Measurements from ENCODE around the gene WAPL.
"Not testable (repeated sequence)": the region's sequence is repeated elsewhere in the genome, so short reads cannot be mapped to it uniquely, and the experiment has no call there.

Gene WAPL, protein sequence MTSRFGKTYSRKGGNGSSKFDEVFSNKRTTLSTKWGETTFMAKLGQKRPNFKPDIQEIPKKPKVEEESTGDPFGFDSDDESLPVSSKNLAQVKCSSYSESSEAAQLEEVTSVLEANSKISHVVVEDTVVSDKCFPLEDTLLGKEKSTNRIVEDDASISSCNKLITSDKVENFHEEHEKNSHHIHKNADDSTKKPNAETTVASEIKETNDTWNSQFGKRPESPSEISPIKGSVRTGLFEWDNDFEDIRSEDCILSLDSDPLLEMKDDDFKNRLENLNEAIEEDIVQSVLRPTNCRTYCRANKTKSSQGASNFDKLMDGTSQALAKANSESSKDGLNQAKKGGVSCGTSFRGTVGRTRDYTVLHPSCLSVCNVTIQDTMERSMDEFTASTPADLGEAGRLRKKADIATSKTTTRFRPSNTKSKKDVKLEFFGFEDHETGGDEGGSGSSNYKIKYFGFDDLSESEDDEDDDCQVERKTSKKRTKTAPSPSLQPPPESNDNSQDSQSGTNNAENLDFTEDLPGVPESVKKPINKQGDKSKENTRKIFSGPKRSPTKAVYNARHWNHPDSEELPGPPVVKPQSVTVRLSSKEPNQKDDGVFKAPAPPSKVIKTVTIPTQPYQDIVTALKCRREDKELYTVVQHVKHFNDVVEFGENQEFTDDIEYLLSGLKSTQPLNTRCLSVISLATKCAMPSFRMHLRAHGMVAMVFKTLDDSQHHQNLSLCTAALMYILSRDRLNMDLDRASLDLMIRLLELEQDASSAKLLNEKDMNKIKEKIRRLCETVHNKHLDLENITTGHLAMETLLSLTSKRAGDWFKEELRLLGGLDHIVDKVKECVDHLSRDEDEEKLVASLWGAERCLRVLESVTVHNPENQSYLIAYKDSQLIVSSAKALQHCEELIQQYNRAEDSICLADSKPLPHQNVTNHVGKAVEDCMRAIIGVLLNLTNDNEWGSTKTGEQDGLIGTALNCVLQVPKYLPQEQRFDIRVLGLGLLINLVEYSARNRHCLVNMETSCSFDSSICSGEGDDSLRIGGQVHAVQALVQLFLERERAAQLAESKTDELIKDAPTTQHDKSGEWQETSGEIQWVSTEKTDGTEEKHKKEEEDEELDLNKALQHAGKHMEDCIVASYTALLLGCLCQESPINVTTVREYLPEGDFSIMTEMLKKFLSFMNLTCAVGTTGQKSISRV (N-terminal part only)

DNA sequence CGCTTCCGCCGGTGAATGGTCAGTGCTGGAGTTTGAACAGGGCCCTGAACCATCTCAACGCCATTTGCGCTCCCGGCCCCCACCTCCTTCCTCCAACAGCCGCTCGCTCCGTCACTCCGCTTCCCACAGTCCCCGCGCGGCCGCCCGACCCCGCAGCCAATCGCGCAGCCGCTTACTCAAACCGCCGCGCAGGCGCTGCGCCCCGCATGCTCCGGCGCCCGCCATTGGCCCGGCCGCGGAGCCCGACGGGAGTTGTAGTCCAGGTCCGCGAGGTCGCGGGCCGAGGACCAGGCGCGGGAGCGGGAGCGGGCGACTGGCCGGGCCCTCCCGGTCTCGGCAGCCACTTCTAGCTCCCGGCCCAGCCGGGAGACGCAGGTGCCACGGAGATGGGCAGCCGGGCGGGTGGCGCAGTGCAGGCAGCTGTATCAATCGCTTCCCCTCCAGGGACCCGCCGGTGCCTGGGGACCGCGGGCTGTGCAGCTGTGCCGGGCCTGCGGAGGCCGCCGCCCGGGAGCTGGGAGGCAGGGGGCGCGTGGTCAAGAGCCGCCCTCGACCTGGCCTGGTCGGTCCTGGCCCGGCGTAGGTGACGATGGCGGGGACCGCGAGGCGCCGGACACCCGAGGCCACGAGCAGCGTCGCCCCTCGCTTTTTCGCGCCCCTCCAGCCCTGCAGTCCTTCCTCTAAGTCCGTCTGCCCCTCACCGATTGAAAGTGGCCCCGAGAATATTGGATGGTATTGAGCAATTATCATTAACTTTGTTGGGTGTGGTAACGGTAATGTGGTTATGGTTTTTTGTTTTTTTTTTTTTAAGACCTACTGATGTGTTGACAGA, at the start of gene WAPL:
TSS of gene WAPL (minus strand) at position 115 of the 832 bp plus-strand sequence. CDS start 3,723 bp downstream, outside the sequence.
- peaks cover 3% of the 10 kb centered on the region; the same call in 1 of the 2 replicates for H3K36me3 ChIP-seq (ENCODE audit: insufficient read depth, low read length)
- H3K9ac ChIP-seq (ENCODE audit: low read depth, low read length): peak within 1 kb of the TSS; percentile 73
- H3K4me1 ChIP-seq (ENCODE audit: insufficient read depth, low read length): peaks cover 13% of the 10 kb centered on the region; the same call in 1 of the 2 replicates
- no peaks in the 10 kb centered on the region for H3K9me3 ChIP-seq (ENCODE audit: control insufficient read depth, insufficient read depth, low read length)

DNA sequence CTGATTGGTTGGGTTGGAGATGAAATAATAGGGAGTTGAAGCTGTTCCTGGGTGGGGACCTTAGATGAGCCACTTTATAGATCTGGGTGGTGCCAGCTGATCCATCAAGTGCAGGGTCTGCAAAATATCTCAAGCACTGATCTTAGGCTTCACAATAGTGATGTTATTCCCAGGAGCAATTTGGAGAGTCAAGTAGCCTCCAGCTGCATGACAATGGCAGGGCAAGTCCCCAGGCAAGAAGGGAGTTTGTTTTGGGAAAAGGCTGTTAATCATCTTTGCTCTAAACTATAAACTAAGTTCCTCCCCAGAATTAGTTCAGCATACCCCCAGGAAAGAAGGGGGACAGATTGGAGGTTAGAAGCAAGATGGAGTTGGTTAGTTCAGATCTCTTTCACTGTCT, 47.7 kb upstream of the WAPL start:
- Histone ChIP-seq H3K9ac (ENCODE audit: low read depth, low read length) (no peak overlapping the region), H3K9me3 (ENCODE audit: control insufficient read depth, insufficient read depth, low read length) (no peaks in the 10 kb centered on the region), H3K36me3 (ENCODE audit: insufficient read depth, low read length) (no peaks in the 10 kb centered on the region), H3K4me1 (ENCODE audit: insufficient read depth, low read length) (peaks cover 13% of the 10 kb centered on the region; the same call in 1 of the 2 replicates)

DNA sequence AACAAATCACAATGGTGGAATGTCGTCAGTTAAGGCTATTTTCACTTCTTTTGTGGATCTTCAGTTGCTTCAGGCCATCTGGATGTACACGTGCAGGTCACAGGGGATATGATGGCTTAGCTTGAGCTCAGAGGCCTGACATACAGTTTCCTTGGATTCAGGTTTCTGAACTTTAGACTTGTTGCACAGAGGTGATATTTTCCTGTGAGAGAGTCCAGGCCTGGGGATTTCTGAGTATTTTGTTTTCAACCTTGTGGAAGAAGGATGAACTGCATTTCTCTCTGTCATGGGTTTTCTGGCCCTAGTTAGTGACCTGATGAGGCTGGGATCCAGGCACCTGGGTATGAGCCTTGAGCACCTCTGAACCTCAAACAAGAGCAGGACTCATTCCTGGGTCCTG, 44.9 kb upstream of the WAPL start:
- not testable (repeated sequence) for H3K9me3 ChIP-seq (ENCODE audit: control insufficient read depth, insufficient read depth, low read length); H3K9ac ChIP-seq (ENCODE audit: low read depth, low read length); H3K36me3 ChIP-seq (ENCODE audit: insufficient read depth, low read length)
- peaks cover 13% of the 10 kb centered on the region; the same call in 1 of the 2 replicates for H3K4me1 ChIP-seq (ENCODE audit: insufficient read depth, low read length)

DNA sequence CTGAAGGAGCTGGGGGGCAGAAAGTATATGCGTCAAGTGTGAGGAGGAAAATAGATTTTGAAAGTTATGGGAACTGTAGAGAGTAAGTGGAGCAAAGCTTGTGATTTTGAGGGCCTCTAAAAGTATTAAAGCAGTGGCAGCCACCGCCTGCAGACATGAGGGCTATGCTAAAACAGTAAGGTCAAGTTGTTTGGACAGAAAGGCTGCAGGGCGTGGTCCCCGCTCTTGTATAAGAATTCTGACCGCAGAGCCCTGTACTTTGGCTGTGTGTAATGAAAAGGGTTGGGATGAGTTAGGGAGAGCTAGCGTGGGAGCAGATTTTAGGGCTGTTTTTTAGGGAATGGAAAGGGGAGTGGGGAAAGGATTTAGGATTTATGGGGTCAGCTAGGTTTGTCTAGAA, 41.7 kb upstream of the WAPL start:
- not testable (repeated sequence) for H3K36me3 ChIP-seq (ENCODE audit: insufficient read depth, low read length); H3K9me3 ChIP-seq (ENCODE audit: control insufficient read depth, insufficient read depth, low read length); H3K9ac ChIP-seq (ENCODE audit: low read depth, low read length); H3K4me1 ChIP-seq (ENCODE audit: insufficient read depth, low read length)

DNA sequence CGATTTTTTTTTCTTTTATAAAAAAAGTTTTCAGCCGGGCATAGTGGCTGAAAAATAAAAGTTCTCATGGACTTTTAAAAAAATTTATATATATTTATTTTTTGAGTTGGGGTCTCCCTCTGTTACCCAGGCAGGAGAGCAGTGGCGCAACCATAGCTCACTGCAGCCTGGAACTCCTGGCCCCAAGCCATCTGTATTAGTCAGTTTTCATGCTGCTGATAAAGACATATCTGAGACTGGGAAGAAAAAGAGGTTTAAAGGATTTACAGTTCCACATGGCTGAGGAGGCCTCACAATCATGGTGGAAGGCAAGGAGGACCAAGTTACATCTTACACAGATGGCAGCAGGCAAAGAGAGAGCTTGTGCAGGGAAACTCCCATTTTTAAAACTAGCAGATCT, 37.1 kb upstream of the WAPL start:
- not testable (repeated sequence) for H3K9me3 ChIP-seq (ENCODE audit: control insufficient read depth, insufficient read depth, low read length); H3K4me1 ChIP-seq (ENCODE audit: insufficient read depth, low read length); H3K9ac ChIP-seq (ENCODE audit: low read depth, low read length); H3K36me3 ChIP-seq (ENCODE audit: insufficient read depth, low read length)

DNA sequence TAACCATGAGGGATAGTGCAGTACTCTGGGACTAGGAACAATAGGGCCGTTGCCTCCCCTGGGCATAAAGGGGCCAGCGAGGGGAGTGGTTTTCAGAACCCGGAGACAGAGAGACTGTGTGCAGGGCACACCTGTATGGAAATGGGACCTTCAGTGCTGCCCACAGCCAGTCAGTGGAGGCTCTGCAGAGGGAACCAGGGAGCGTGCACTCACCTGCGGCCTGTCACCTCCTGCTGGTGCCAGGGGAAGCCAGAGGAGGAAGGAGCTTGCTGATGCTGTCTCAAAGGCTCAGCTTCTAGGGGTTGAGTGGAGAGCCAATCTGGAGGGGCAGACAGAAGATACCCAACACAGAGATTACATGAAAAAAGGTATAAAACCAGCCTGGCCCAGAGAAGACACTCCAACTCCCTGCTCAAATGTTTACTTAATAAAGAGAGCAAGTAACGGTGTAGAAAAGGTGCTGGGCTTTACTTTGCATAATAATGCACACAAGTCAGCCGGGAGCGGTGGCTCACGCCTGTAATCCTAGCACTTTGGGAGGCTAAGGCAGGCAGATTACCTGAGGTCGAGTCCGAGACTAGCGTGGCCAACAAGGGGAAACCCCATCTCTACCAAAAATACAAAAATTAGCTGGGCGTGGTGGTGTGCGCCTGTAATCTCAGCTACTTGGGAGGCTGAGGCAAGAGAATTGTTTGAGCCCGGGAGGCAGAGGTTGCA, 35.5 kb upstream of the WAPL start:
- Histone ChIP-seq H3K9ac (ENCODE audit: low read depth, low read length) (no peak overlapping the region), H3K36me3 (ENCODE audit: insufficient read depth, low read length) (no peaks in the 10 kb centered on the region), H3K9me3 (ENCODE audit: control insufficient read depth, insufficient read depth, low read length) (no peaks in the 10 kb centered on the region), H3K4me1 (ENCODE audit: insufficient read depth, low read length) (no peaks in the 10 kb centered on the region)

DNA sequence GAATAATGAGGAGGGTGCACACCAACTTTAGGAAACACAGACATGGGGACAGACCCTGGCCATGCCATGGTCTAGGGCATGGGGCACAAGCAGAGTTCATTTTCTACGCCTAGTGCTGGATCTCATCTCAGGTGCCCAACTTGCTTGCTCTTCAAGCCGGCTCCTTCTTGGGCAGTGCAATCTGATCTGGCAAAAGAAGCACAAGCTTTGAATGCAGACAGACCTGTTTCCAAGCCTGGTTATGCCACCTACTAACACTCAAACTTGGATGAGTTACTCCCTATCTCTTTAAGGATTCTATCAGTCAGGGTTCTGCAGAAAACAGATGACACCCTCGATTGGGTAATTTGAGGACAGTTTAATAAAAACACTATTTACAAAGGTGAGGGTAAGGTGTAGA, 34.9 kb upstream of the WAPL start:
- Histone ChIP-seq H3K9ac (ENCODE audit: low read depth, low read length) (no peak overlapping the region), H3K36me3 (ENCODE audit: insufficient read depth, low read length) (no peaks in the 10 kb centered on the region), H3K9me3 (ENCODE audit: control insufficient read depth, insufficient read depth, low read length) (no peaks in the 10 kb centered on the region), H3K4me1 (ENCODE audit: insufficient read depth, low read length) (no peaks in the 10 kb centered on the region)

DNA sequence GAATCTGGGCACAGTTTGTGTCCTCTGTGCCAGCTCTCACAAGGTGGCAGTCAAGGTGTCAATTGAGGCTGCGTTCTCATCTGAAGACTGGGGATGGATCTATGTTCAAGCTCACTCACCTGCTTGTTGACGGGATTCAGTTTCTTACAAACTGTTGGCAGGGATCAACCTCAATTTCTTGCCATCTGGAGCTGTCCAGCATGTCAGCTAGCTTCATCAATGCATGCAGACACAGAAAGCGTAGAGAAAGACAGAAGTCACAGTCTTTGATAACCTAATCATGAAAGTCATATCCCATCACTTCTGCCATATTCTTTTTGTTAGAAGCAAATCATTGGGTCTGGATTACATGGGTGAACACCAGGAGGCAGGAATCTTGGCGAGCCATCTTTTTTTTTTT, 32.0 kb upstream of the WAPL start:
- H3K9ac ChIP-seq (ENCODE audit: low read depth, low read length): no peak overlapping the region
- no peaks in the 10 kb centered on the region for H3K4me1 ChIP-seq (ENCODE audit: insufficient read depth, low read length)
- H3K36me3 ChIP-seq (ENCODE audit: insufficient read depth, low read length): no peaks in the 10 kb centered on the region
- no peaks in the 10 kb centered on the region for H3K9me3 ChIP-seq (ENCODE audit: control insufficient read depth, insufficient read depth, low read length)

DNA sequence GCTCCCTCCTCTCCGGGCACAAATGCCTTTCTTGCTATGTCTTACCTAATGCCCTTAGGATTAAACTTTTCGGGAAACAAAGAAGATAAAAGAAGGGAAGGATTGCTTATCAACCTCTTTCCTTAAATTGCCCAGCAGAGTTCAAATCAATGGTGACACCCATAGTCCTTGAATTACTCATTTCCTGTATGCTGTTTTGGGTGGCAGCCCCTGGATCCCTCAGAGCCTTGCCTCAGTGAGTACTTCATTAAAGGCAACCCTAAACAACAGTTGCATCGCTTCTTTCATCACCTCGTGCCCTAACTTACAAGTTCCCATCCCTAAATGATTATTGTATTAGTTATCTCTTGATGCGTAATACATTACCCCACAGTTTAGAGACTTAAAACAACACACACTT, 31.6 kb upstream of the WAPL start:
- Histone ChIP-seq H3K9ac (ENCODE audit: low read depth, low read length) (no peak overlapping the region), H3K4me1 (ENCODE audit: insufficient read depth, low read length) (no peaks in the 10 kb centered on the region), H3K9me3 (ENCODE audit: control insufficient read depth, insufficient read depth, low read length) (0 out of 2 replicates have a peak, but pooled peaks cover under 1% of the 10 kb centered on the region), H3K36me3 (ENCODE audit: insufficient read depth, low read length) (no peaks in the 10 kb centered on the region)

DNA sequence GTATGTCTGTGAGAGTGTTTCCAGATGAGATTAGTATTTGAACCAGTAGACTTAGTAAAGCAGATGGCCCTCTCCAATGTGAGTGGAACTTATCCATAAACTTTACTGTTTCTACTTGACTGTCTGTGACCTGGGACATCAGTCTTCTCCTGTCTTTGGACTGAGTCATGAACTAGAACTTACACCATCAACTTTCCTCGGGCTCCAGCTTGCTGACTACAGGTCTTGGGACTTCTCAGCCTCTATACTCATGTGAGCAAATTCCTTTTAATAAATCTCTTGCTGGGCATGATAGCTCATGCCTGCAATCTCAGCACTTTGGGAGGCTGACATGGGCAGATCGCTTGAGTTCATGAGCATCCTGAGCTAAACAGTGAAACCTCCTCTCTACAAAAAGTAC, 25.7 kb upstream of the WAPL start:
- Histone ChIP-seq H3K4me1 (ENCODE audit: insufficient read depth, low read length) (no peaks in the 10 kb centered on the region), H3K9ac (ENCODE audit: low read depth, low read length) (no peak overlapping the region), H3K9me3 (ENCODE audit: control insufficient read depth, insufficient read depth, low read length) (0 out of 2 replicates have a peak, but pooled peaks cover 4% of the 10 kb centered on the region), H3K36me3 (ENCODE audit: insufficient read depth, low read length) (no peaks in the 10 kb centered on the region)

DNA sequence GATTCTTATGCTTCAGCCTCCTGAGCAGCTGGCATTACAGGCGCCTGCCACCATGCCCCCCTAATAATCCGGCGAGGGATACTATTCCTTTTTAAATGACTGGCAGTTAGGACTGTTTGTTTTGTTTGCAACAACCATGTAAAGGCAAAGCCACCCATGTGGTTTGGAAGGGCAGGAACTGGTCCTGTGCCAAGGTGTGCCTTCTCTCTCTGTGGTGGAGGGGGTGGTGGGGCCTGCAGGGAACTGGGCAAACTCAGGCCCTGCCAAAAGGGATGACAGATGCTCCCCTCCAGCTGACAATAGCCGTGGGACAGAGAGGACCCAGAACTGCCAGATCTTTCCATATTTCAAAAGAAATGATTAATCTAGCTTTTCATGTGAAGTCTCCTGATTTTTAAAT, 23.5 kb upstream of the WAPL start:
- Histone ChIP-seq H3K4me1 (ENCODE audit: insufficient read depth, low read length) (no peaks in the 10 kb centered on the region), H3K9me3 (ENCODE audit: control insufficient read depth, insufficient read depth, low read length) (0 out of 2 replicates have a peak, but pooled peaks cover 4% of the 10 kb centered on the region), H3K36me3 (ENCODE audit: insufficient read depth, low read length) (no peaks in the 10 kb centered on the region), H3K9ac (ENCODE audit: low read depth, low read length) (no peak overlapping the region)

DNA sequence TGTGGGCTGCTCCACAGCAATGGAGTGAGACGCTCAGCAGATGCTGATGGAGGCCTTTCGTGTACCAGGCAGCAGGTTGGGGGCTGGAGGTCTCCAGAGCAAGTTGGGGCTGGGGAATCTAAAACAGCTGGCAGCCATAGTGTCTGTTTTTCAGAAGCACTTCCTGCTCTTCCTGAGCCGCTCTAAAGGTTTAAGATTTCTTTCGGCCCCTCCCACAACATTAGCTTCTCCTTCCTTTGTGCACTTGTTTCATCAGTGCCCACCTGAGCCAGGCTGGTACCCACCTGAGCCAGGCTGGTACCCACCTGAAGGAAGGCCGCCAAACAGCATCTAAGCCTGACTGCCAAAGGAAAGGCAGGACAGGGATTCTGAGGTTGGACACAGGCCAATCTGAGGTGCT, 18.4 kb upstream of the WAPL start:
- no peak overlapping the region for H3K9ac ChIP-seq (ENCODE audit: low read depth, low read length)
- no peaks in the 10 kb centered on the region for H3K9me3 ChIP-seq (ENCODE audit: control insufficient read depth, insufficient read depth, low read length)
- no peaks in the 10 kb centered on the region for H3K4me1 ChIP-seq (ENCODE audit: insufficient read depth, low read length)
- no peaks in the 10 kb centered on the region for H3K36me3 ChIP-seq (ENCODE audit: insufficient read depth, low read length)

DNA sequence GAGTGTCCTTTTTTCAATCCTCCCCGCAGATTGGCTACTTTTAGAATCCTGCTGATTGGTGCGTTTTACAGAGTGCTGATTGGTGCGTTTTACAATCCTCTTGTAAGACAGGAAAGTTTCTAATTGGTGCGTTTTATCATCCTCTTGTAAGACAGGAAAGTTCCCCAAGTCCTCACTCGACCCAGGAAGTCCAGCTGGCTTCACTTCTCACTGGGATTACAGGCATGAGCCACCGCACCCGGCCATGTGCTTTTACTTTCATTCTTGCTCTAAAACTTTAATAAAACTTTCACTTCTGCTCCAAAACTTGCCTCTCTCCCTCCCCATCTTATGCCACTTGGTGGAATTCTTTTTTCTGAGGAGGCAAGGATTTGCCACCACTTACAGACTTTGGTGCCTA, 17.0 kb upstream of the WAPL start:
- H3K9ac ChIP-seq (ENCODE audit: low read depth, low read length): no peak overlapping the region
- H3K9me3 ChIP-seq (ENCODE audit: control insufficient read depth, insufficient read depth, low read length): no peaks in the 10 kb centered on the region
- H3K36me3 ChIP-seq (ENCODE audit: insufficient read depth, low read length): no peaks in the 10 kb centered on the region
- peaks cover 8% of the 10 kb centered on the region; the same call in 1 of the 2 replicates for H3K4me1 ChIP-seq (ENCODE audit: insufficient read depth, low read length)
